Nephron progenitor cell (in vitro differentiated cells): Measurements from ENCODE around the gene SIGLEC6.

Source experiments
- DNase-seq: peaks from one replicate; pipeline ENCODE4 v3.0.0; 2021
- H3K27ac Mint-ChIP-seq: 2 replicates; pipeline ENCODE4 v1.8.0; 2021; ENCODE audit warnings: mild to moderate bottlenecking, moderate library complexity, mixed read lengths
- H3K27me3 Mint-ChIP-seq: 2 replicates; pipeline ENCODE4 v1.8.0; 2021; ENCODE audit warnings: mild to moderate bottlenecking, low read depth, mixed read lengths; ENCODE audit not compliant: poor library complexity
- H3K36me3 Mint-ChIP-seq: 2 replicates; pipeline ENCODE4 v1.8.0; 2021; ENCODE audit warnings: low read depth, mixed read lengths
- H3K4me1 Mint-ChIP-seq: 2 replicates; pipeline ENCODE4 v1.8.0; 2021; ENCODE audit warnings: mixed read lengths
- H3K4me3 Mint-ChIP-seq: 2 replicates; pipeline ENCODE4 v1.8.0; 2021; ENCODE audit warnings: mild to moderate bottlenecking, moderate library complexity, mixed read lengths
- H3K9me3 Mint-ChIP-seq: 2 replicates; pipeline ENCODE4 v1.8.0; 2021; ENCODE audit warnings: mild to moderate bottlenecking, moderate library complexity, mixed read lengths
- CTCF ChIP-seq: fragments of 200-600 bp; sonication (generic); IDR thresholded peaks from 2 replicates; pipeline ENCODE4 v1.5.0; 2021; ENCODE audit warnings: antibody characterized with exemption

The SIGLEC6 gene

GRCh38 chr19:51571599-51571998 is 40.1 kb upstream of the SIGLEC6 start:
- peaks cover 1% of the 10 kb centered on the region for H3K9me3 Mint-ChIP-seq
- DNase-seq, result no peak
- no peak for TF ChIP-seq CTCF

DNA sequence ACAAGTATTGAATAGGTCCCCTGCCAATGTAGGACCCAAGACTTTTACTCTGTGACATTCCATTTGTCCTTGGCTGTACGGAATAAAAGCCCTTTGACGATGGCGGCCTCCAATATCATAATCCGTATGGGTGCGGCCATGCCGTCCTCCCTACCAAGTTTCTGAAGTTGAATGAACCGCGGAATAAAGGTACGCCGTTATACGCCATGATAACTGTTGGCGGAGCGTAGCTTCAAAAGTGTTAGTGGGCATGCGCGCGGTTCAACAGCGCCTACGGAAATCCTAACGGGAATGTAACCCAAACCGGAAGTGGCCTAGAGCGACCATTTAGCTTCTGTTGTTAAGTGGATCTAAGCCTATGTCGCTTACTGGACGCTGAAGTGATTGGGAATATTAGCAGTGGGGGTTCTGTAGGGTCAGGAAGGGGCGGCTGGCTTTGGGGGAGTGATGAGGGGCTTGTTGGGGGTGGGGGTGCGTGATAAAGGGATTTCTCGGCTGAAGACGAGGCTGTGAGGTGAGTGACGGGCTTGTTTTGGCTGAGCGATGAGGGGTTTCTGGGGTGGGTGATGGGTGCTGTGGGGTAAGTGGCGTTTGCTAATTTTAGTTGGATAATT is 39.6 kb upstream of the SIGLEC6 start, which contains the start of gene ZNF175:
Gene ZNF175 (plus strand): TSS at position 322 of the 614 bp plus-strand sequence. CDS start 2,047 bp downstream, outside the sequence.
- peak within 1 kb of the TSS; percentile 96 for H3K4me3 Mint-ChIP-seq
- peaks cover 3% of the 10 kb centered on the region for H3K9me3 Mint-ChIP-seq
- H3K4me1 Mint-ChIP-seq, result peaks cover 21% of the 10 kb centered on the region
- peak; percentile 94 for DNase-seq
- H3K36me3 Mint-ChIP-seq, result peaks cover 30% of the 10 kb centered on the region
- peak within 1 kb of the TSS; percentile 30 for H3K27ac Mint-ChIP-seq
- TF ChIP-seq CTCF, result no peak
- H3K27me3 Mint-ChIP-seq, result peaks cover 34% of the 10 kb centered on the region

More at GRCh38 chr19:51571599-51571998, 40.1 kb upstream of the SIGLEC6 start:
- H3K4me1 Mint-ChIP-seq, result peaks cover 21% of the 10 kb centered on the region
- peaks cover 29% of the 10 kb centered on the region for H3K27me3 Mint-ChIP-seq
- H3K36me3 Mint-ChIP-seq, result peaks cover 33% of the 10 kb centered on the region
- no peak overlapping the region for H3K27ac Mint-ChIP-seq
- peak overlapping the region; percentile 96 for H3K4me3 Mint-ChIP-seq

GRCh38 chr19:51568456-51568855 is 37.0 kb upstream of the SIGLEC6 start:
- no peak for DNase-seq
- Mint-ChIP-seq H3K36me3 (peaks cover 13% of the 10 kb centered on the region), H3K9me3 (peaks cover 10% of the 10 kb centered on the region), H3K27ac (no peak overlapping the region), H3K4me1 (peaks cover 21% of the 10 kb centered on the region), H3K4me3 (no peak overlapping the region), H3K27me3 (peaks cover 45% of the 10 kb centered on the region)
- TF ChIP-seq CTCF, result no peak

GRCh38 chr19:51567583-51567982 is 36.1 kb upstream of the SIGLEC6 start:
- no peak for TF ChIP-seq CTCF
- H3K27ac Mint-ChIP-seq, result no peak overlapping the region
- peaks cover 46% of the 10 kb centered on the region for H3K27me3 Mint-ChIP-seq

GRCh38 chr19:51566489-51567100 is 35.1 kb upstream of the SIGLEC6 start:
- no peak overlapping the region for H3K27ac Mint-ChIP-seq
- DNase-seq, result no peak
- no peak for TF ChIP-seq CTCF
- peaks cover 16% of the 10 kb centered on the region for H3K9me3 Mint-ChIP-seq
- no peak overlapping the region for H3K4me3 Mint-ChIP-seq
- peaks cover 12% of the 10 kb centered on the region for H3K4me1 Mint-ChIP-seq
- peaks cover 48% of the 10 kb centered on the region for H3K27me3 Mint-ChIP-seq
- H3K36me3 Mint-ChIP-seq, result peaks cover under 1% of the 10 kb centered on the region

More at GRCh38 chr19:51567583-51567982, 36.1 kb upstream of the SIGLEC6 start:
- DNase-seq, result no peak
- Mint-ChIP-seq H3K4me3 (no peak overlapping the region), H3K4me1 (peaks cover 21% of the 10 kb centered on the region), H3K9me3 (peaks cover 12% of the 10 kb centered on the region), H3K36me3 (peaks cover 8% of the 10 kb centered on the region)
